ENCODE results near the gene MADD.

The MADD gene

GRCh38 chr11:47282462-47282861 lies 12.5 kb downstream of the MADD start:
- no peak overlapping the region for H3K4me3 ChIP-seq (ENCODE audit: low read depth, low read length)
- DNase-seq (ENCODE audit: low read depth) = no peak
- TF ChIP-seq, protein P1, sequence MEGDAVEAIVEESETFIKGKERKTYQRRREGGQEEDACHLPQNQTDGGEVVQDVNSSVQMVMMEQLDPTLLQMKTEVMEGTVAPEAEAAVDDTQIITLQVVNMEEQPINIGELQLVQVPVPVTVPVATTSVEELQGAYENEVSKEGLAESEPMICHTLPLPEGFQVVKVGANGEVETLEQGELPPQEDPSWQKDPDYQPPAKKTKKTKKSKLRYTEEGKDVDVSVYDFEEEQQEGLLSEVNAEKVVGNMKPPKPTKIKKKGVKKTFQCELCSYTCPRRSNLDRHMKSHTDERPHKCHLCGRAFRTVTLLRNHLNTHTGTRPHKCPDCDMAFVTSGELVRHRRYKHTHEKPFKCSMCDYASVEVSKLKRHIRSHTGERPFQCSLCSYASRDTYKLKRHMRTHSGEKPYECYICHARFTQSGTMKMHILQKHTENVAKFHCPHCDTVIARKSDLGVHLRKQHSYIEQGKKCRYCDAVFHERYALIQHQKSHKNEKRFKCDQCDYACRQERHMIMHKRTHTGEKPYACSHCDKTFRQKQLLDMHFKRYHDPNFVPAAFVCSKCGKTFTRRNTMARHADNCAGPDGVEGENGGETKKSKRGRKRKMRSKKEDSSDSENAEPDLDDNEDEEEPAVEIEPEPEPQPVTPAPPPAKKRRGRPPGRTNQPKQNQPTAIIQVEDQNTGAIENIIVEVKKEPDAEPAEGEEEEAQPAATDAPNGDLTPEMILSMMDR (IDR thresholded peaks at IDR 0.05; ENCODE audit: low read depth, low read length, missing control alignments) = no peak

DNA sequence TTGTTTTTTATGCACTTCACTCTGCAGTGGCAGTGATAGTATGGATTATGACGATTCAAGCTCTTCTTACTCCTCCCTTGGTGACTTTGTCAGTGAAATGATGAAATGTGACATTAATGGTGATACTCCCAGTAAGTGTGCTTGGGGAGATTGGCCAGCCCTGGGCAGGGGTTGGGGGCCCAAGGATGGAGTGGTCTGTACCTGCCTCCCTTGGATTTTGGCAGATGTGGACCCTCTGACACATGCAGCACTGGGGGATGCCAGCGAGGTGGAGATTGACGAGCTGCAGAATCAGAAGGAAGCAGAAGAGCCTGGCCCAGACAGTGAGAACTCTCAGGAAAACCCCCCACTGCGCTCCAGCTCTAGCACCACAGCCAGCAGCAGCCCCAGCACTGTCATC lies 14.2 kb downstream of the MADD start:
- TF ChIP-seq, protein P1 (IDR thresholded peaks at IDR 0.05; ENCODE audit: low read depth, low read length, missing control alignments) = no peak
- H3K4me3 ChIP-seq (ENCODE audit: low read depth, low read length) = no peak overlapping the region
- no peak for DNase-seq (ENCODE audit: low read depth)

GRCh38 chr11:47285969-47286770 lies 16.2 kb downstream of the MADD start:
- H3K4me3 ChIP-seq (ENCODE audit: low read depth, low read length) = no peak overlapping the region
- TF ChIP-seq, protein P1 (IDR thresholded peaks at IDR 0.05; ENCODE audit: low read depth, low read length, missing control alignments) = no peak
- no peak for DNase-seq (ENCODE audit: low read depth)

DNA sequence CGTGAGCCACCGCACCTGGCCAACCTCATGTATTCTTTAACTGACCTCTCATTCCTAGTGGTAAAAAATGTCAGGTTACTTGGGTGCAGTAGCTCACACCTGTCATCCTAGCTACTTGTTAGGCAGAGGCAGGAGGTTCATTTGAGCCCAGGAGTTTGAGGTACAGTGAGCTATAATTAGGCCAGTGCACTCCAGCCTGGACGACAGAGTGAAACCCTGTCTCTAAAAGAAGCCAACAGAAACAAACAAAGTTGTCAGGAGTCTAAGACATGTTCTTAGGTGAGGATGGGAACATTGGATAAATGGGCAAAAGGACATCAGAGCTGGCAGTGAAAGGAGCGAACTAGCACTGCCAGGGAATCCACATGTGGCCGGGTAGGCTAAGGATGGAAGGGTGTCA lies 18.1 kb downstream of the MADD start:
- H3K4me3 ChIP-seq (ENCODE audit: low read depth, low read length) = no peak overlapping the region
- TF ChIP-seq, protein P1 (IDR thresholded peaks at IDR 0.05; ENCODE audit: low read depth, low read length, missing control alignments) = no peak
- DNase-seq (ENCODE audit: low read depth) = no peak

DNA sequence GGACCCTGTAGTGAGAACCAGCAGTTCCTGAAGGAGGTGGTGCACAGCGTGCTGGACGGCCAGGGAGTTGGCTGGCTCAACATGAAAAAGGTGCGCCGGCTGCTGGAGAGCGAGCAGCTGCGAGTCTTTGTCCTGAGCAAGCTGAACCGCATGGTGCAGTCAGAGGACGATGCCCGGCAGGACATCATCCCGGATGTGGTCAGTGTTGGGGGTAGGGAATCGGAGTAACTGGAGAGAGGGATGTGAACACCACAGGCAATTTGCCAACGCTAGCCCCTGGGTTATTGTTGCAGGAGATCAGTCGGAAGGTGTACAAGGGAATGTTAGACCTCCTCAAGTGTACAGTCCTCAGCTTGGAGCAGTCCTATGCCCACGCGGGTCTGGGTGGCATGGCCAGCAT lies 19.9 kb downstream of the MADD start:
- no peak for DNase-seq (ENCODE audit: low read depth)
- no peak overlapping the region for H3K4me3 ChIP-seq (ENCODE audit: low read depth, low read length)
- TF ChIP-seq, protein P1 (IDR thresholded peaks at IDR 0.05; ENCODE audit: low read depth, low read length, missing control alignments) = no peak

- TF ChIP-seq, protein P1 (IDR thresholded peaks at IDR 0.05; ENCODE audit: low read depth, low read length, missing control alignments) = no peak
- DNase-seq (ENCODE audit: low read depth) = no peak
- no peak overlapping the region for H3K4me3 ChIP-seq (ENCODE audit: low read depth, low read length)
Observed at GRCh38 chr11:47295385-47295784, 25.5 kb downstream of the MADD start.

- H3K4me3 ChIP-seq (ENCODE audit: low read depth, low read length) = no peak overlapping the region
- TF ChIP-seq, protein P1 (IDR thresholded peaks at IDR 0.05; ENCODE audit: low read depth, low read length, missing control alignments) = no peak
- no peak for DNase-seq (ENCODE audit: low read depth)
Observed at GRCh38 chr11:47296045-47296444, 26.1 kb downstream of the MADD start.

All from GM12864 (cell line).